ENCODE results near the gene SELENON.

The SELENON gene

DNA sequence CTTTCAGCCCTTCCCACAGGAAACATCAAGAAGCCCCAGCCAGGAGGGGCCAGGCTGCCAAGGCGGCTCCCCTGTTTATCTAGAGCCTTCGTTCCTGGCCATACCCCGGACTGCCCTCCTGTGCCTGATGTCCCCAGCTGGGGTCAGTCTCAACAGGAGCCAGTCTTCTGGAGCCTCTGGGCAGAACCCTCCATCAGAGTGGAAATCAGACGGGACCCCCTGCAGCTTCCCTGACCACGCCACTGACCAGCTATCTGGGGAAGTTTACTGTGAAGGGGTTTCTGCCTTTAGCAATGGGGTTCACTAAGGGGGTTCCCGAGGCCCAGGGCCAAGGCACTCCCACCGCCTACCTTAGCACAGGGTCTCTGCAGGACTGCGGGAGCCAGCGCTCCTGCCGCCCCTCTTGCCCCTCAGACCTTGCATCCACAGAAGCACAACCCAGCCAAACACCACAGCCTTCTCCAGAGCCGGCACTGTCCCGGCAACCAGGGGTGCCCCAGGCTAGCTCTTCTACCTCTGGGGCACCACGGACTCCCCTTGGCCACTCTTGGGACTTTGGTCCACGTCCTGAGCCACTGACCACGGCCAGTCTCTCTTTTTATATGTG, 16.2 kb downstream of the SELENON start:
- Histone ChIP-seq H3K27me3 (ENCODE audit: insufficient read depth, low read length) (no peaks in the 10 kb centered on the region), H3K27ac (ENCODE audit: low read depth, low read length, poor library complexity, severe bottlenecking) (no peak overlapping the region), H4K20me1 (ENCODE audit: insufficient read depth, low read length) (no peaks in the 10 kb centered on the region), H3K4me3 (ENCODE audit: low read depth, low read length, poor library complexity, severe bottlenecking) (no peak overlapping the region), H3K9me2 (ENCODE audit: low read depth, low read length) (no peaks in the 10 kb centered on the region), H3K36me3 (ENCODE audit: insufficient read depth, low read length) (no peaks in the 10 kb centered on the region), H3K9me3 (ENCODE audit: low read length) (no peaks in the 10 kb centered on the region), H3F3A (ENCODE audit: insufficient read depth, low read length) (no peaks in the 10 kb centered on the region), H3K9ac (ENCODE audit: low read length) (no peak overlapping the region), H3K4me1 (ENCODE audit: insufficient read depth, low read length, severe bottlenecking) (peaks cover 14% of the 10 kb centered on the region), H3K79me2 (ENCODE audit: insufficient read depth, low read length) (no peaks in the 10 kb centered on the region), H3K4me2 (ENCODE audit: low read length) (no peak overlapping the region), H2AFZ (ENCODE audit: low read length) (no peak overlapping the region)
- TF ChIP-seq, protein P1, sequence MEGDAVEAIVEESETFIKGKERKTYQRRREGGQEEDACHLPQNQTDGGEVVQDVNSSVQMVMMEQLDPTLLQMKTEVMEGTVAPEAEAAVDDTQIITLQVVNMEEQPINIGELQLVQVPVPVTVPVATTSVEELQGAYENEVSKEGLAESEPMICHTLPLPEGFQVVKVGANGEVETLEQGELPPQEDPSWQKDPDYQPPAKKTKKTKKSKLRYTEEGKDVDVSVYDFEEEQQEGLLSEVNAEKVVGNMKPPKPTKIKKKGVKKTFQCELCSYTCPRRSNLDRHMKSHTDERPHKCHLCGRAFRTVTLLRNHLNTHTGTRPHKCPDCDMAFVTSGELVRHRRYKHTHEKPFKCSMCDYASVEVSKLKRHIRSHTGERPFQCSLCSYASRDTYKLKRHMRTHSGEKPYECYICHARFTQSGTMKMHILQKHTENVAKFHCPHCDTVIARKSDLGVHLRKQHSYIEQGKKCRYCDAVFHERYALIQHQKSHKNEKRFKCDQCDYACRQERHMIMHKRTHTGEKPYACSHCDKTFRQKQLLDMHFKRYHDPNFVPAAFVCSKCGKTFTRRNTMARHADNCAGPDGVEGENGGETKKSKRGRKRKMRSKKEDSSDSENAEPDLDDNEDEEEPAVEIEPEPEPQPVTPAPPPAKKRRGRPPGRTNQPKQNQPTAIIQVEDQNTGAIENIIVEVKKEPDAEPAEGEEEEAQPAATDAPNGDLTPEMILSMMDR (IDR thresholded peaks at IDR 0.05; ENCODE audit: low read length) = no peak
- TF ChIP-seq EZH2 (IDR thresholded peaks at IDR 0.05; ENCODE audit: borderline replicate concordance, low read length) = no peak

DNA sequence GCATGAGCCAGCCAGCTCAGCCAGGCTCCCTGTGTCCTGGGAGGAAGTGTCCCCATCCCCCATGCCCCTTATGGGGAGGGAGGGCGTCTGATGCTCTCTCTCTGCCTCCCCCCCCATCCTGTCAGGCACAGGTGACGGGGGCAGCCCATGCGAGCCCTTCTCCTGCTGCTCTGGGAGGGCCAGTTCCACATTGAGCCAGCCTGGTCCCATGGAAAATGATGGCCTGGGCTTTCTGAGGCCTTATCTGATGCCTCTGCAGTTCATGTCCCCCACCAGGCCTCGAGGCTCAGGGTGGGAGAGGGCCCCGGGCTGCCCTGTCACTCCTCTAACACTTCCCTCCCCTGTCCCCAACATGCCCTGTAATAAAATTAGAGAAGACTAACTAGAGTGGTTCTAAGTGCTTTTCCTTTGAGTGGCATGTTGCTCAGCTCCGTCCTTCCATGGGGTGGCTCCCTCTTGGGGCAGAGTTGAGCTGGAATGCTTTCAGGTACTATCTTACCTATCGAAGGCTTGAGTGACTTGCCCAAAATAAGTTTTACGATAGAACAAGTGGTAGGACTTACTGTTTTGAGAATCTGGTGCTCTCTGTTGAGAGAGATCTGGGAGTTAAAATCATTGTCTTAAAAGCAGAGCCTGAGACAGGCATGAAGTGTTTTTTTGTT, 18.0 kb downstream of the SELENON start:
- Histone ChIP-seq H3K27ac (ENCODE audit: low read depth, low read length, poor library complexity, severe bottlenecking) (no peak overlapping the region), H3K4me3 (ENCODE audit: low read depth, low read length, poor library complexity, severe bottlenecking) (no peak overlapping the region), H4K20me1 (ENCODE audit: insufficient read depth, low read length) (no peaks in the 10 kb centered on the region), H3K4me2 (ENCODE audit: low read length) (no peak overlapping the region), H3K27me3 (ENCODE audit: insufficient read depth, low read length) (no peaks in the 10 kb centered on the region), H3F3A (ENCODE audit: insufficient read depth, low read length) (no peaks in the 10 kb centered on the region), H3K9me2 (ENCODE audit: low read depth, low read length) (no peaks in the 10 kb centered on the region), H3K4me1 (ENCODE audit: insufficient read depth, low read length, severe bottlenecking) (peaks cover 25% of the 10 kb centered on the region), H3K79me2 (ENCODE audit: insufficient read depth, low read length) (no peaks in the 10 kb centered on the region), H2AFZ (ENCODE audit: low read length) (no peak overlapping the region), H3K36me3 (ENCODE audit: insufficient read depth, low read length) (no peaks in the 10 kb centered on the region), H3K9me3 (ENCODE audit: low read length) (no peaks in the 10 kb centered on the region), H3K9ac (ENCODE audit: low read length) (no peak overlapping the region)
- TF ChIP-seq, protein P1 (IDR thresholded peaks at IDR 0.05; ENCODE audit: low read length) = peak; percentile 16; the same call in 1 of the 2 replicates
- TF ChIP-seq EZH2 (IDR thresholded peaks at IDR 0.05; ENCODE audit: borderline replicate concordance, low read length) = no peak

DNA sequence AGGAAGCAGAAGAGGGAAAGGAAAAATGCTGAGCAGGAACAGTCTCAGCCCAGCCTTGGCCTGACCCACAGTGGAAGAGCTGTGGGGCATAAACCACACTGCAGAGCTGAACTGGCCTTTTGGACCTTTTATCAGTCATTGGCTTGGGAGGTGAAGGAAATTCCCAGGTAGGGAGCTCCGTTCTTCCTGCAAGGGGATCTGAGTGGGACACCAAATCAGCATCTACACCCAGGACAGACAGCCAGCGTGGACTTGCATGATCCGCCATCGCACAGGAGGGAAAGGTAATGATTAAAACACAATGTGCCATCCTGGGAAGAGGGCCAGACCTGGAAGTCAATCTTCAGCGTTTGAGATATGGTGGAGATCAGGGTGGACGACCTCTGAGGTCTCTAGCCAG, 18.6 kb downstream of the SELENON start:
- H3K4me3 ChIP-seq (ENCODE audit: low read depth, low read length, poor library complexity, severe bottlenecking) = peak overlapping the region; percentile 84
- H3K27ac ChIP-seq (ENCODE audit: low read depth, low read length, poor library complexity, severe bottlenecking) = no peak overlapping the region
- H3K36me3 ChIP-seq (ENCODE audit: insufficient read depth, low read length) = no peaks in the 10 kb centered on the region
- H3K4me2 ChIP-seq (ENCODE audit: low read length) = peak overlapping the region; percentile 89
- TF ChIP-seq, protein P1 (IDR thresholded peaks at IDR 0.05; ENCODE audit: low read length) = no peak
- no peak for TF ChIP-seq EZH2 (IDR thresholded peaks at IDR 0.05; ENCODE audit: borderline replicate concordance, low read length)
- H3K4me1 ChIP-seq (ENCODE audit: insufficient read depth, low read length, severe bottlenecking) = peaks cover 25% of the 10 kb centered on the region
- no peaks in the 10 kb centered on the region for H3K9me3 ChIP-seq (ENCODE audit: low read length)
- H4K20me1 ChIP-seq (ENCODE audit: insufficient read depth, low read length) = no peaks in the 10 kb centered on the region
- H3K9me2 ChIP-seq (ENCODE audit: low read depth, low read length) = no peaks in the 10 kb centered on the region
- no peaks in the 10 kb centered on the region for H3K79me2 ChIP-seq (ENCODE audit: insufficient read depth, low read length)
- H3F3A ChIP-seq (ENCODE audit: insufficient read depth, low read length) = no peaks in the 10 kb centered on the region
- peak overlapping the region; percentile 75; the same call in 1 of the 2 replicates for H3K9ac ChIP-seq (ENCODE audit: low read length)
- H3K27me3 ChIP-seq (ENCODE audit: insufficient read depth, low read length) = no peaks in the 10 kb centered on the region
- H2AFZ ChIP-seq (ENCODE audit: low read length) = no peak overlapping the region

All from OCI-LY1 (cell line).